Smooth muscle cell (in vitro differentiated cells): ENCODE data around the gene FBXO3. TPM values are rescaled to one million over a fixed set of nuclear protein-coding genes. Genes with fewer than 3 reads are reported as not detected.

Experiments used
- DNase-seq: peaks from one replicate; lab custom pipeline; 2025; ENCODE audit not compliant: unreplicated experiment; lab: John Stamatoyannopoulos, UW
- H2AFZ ChIP-seq: fragments of 200-600 bp; sonication (generic); 2 replicates; pipeline ENCODE4 v1.6.0; 2016; ENCODE audit warnings: antibody characterized with exemption, low read depth, mild to moderate bottlenecking
- H3F3A ChIP-seq: fragments of 200-600 bp; sonication (generic); 2 replicates; pipeline ENCODE4 v1.6.0; 2017; ENCODE audit warnings: antibody characterized with exemption, low read depth
- H3K27ac ChIP-seq: fragments of 200-600 bp; sonication (generic); 2 replicates; pipeline ENCODE4 v1.5.1; 2016; ENCODE audit warnings: low read depth, mild to moderate bottlenecking
- H3K27me3 ChIP-seq: fragments of 200-600 bp; sonication (generic); 2 replicates; pipeline ENCODE4 v1.6.1; 2016; ENCODE audit warnings: low read depth, mild to moderate bottlenecking
- H3K36me3 ChIP-seq: fragments of 200-600 bp; sonication (generic); 2 replicates; pipeline ENCODE4 v1.5.1; 2016; ENCODE audit warnings: low read depth
- H3K4me1 ChIP-seq: fragments of 200-600 bp; sonication (generic); 2 replicates; pipeline ENCODE4 v1.5.1; 2016; ENCODE audit warnings: low read depth
- H3K4me2 ChIP-seq: fragments of 200-600 bp; sonication (generic); 2 replicates; pipeline ENCODE4 v1.6.0; 2016; ENCODE audit warnings: mild to moderate bottlenecking
- H3K4me3 ChIP-seq: fragments of 200-600 bp; sonication (generic); 2 replicates; pipeline ENCODE4 v1.5.1; 2016; ENCODE audit warnings: mild to moderate bottlenecking
- H3K79me2 ChIP-seq: fragments of 200-600 bp; sonication (generic); 2 replicates; pipeline ENCODE4 v1.6.0; 2016; ENCODE audit warnings: low read depth, mild to moderate bottlenecking
- H3K9ac ChIP-seq: fragments of 200-600 bp; sonication (generic); 2 replicates; pipeline ENCODE4 v1.6.0; 2016; ENCODE audit warnings: low read depth
- H3K9me3 ChIP-seq: fragments of 200-600 bp; sonication (generic); replicated peaks from 2 replicates; pipeline ENCODE4 v1.5.1; 2016; ENCODE audit warnings: low read depth
- H4K20me1 ChIP-seq: fragments of 200-600 bp; sonication (generic); 2 replicates; pipeline ENCODE4 v1.6.0; 2016; ENCODE audit warnings: low read depth
- CTCF ChIP-seq: fragments of 200-600 bp; sonication (generic); IDR thresholded peaks from 2 replicates; pipeline ENCODE4 v1.5.1; 2017; ENCODE audit warnings: borderline replicate concordance, mild to moderate bottlenecking, antibody characterized with exemption; ENCODE audit not compliant: insufficient read depth, poor library complexity, severe bottlenecking
- WGBS: methylation state at CpG from one replicate; pipeline ENCODE4 v1.1.7; 2016; ENCODE audit warnings: low lambda C conversion rate; 5-methylcytosine and 5-hydroxymethylcytosine counted together
- polyA plus RNA-seq: library from polyadenylated mRNA; unstranded; fragments of >200 nt; fragmentation: Nextera tagmentation; extraction: Ambion mirVana; gene quantifications from 2 replicates; pipeline ENCODE4 v1.2.1, GENCODE V29; 2016
- total RNA-seq: library from RNA; depleted of rRNA; stranded (reverse); fragments of >200 nt; gene quantifications from 2 replicates; pipeline ENCODE4 v1.2.3, GENCODE V29; 2014

Gene FBXO3
- total and polyA plus RNA-seq, 2 experiments from 2014 or later, result 28.8 to 63.6 TPM

DNA sequence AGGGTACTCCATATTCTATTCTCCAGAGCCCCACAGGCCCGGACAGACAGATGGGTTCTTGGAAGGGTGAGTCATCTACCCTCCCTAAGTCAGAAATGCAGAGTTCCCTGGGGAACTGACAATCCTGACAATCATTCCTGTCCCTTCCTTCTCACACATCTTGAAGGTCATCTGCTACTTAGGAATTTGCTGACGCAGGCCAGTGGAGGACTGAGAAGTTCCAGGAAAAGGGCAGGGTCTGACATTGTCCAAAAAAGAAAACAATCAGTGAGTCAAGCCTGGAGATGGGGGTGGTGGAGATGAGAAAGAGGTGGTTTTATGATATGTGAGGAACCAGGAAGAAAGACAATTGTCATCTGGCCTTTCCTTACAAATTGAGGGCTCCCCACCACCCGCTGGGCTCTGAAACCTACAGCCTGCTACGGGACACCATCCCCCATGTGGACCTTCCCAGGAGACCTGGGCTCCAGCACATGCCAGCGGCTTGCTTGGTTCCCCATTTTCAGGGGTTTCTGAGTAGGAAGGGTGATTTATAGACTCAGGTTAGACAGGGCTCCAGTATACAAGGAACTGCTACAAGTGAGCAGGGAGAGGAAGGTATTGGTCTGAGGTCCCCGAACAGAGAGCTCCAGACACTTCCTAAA lies 51.0 kb downstream of the FBXO3 start:
- Histone ChIP-seq H3K4me3 (no peak overlapping the region), H3K4me2 (peak overlapping the region; percentile 68), H3K4me1 (peaks cover 21% of the 10 kb centered on the region), H4K20me1 (peaks cover 32% of the 10 kb centered on the region), H3K36me3 (no peaks in the 10 kb centered on the region), H3K9me3 (no peaks in the 10 kb centered on the region), H3K79me2 (peaks cover 61% of the 10 kb centered on the region), H3K27ac (peak overlapping the region; percentile 98), H3F3A (peaks cover 36% of the 10 kb centered on the region), H2AFZ (no peak overlapping the region), H3K9ac (peak overlapping the region; percentile 83), H3K27me3 (no peaks in the 10 kb centered on the region)
- TF ChIP-seq CTCF, result no peak
- WGBS, result 60% methylated on average over 6 of the region's 6 CpGs
- no peak for DNase-seq

DNA sequence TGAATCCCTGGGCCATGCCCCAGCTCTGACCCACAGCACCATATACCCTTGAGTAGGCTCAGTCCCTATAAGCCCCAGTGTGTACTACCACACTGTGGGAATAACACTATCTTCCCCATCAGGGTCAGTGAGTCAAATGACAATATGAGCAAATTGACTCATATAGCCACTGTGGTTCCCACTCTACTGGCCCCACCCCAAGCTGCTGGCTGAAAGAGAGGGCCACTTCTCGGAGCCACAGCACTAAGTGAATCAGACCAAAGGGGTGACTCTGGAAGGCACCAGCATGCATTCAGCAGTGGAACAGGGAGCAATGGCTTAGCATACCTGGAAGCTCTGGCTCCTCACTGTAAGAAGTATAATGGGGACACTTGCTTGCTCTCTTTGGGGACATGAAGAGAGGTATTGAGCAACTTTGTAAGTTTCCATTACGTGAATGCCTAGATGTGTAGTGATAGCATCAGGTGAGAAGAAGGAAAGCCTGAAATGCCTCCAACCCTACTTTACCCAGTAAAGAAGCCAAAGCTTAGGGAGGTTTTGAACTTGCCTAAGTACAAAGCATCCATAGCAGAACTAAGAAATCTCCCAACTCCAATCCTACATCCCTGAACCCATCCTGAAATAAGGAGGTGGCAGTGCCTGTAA lies 51.6 kb downstream of the FBXO3 start:
- 52% methylated on average over 2 of the region's 2 CpGs for WGBS
- Histone ChIP-seq H3K4me1 (peaks cover 21% of the 10 kb centered on the region), H3K4me2 (peak overlapping the region; percentile 68), H3K9me3 (no peaks in the 10 kb centered on the region), H3K4me3 (no peak overlapping the region), H3K9ac (peak overlapping the region; percentile 83), H3K27ac (peak overlapping the region; percentile 98), H4K20me1 (peaks cover 31% of the 10 kb centered on the region), H3K36me3 (peaks cover 2% of the 10 kb centered on the region), H3F3A (peaks cover 36% of the 10 kb centered on the region), H3K27me3 (no peaks in the 10 kb centered on the region), H3K79me2 (peaks cover 57% of the 10 kb centered on the region), H2AFZ (no peak overlapping the region)
- no peak for TF ChIP-seq CTCF
- DNase-seq, result no peak

DNA sequence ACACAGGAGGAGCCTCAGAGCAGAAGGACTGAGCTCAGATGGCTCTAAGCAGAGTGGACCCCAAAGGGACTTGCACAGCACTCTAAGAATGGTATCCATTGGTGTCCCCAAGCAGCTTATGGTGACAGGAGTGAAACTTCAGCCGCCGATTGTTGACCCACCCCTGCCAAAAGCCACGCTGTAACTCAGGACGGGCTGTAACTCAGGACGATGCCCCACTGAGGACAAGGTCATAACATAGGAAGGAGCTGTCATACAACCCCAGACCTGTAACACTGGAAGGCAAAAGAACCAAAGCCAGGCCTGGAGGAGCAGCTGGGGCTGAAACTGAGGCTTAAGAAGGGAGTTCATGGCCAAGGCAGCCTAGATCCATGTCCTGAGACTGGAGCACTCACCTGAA lies 52.3 kb downstream of the FBXO3 start:
- H3K79me2 ChIP-seq, result peaks cover 55% of the 10 kb centered on the region
- WGBS, result 94% methylated on average over 5 of the region's 5 CpGs
- no peaks in the 10 kb centered on the region for H3K9me3 ChIP-seq
- H3K4me1 ChIP-seq, result peaks cover 21% of the 10 kb centered on the region
- peak overlapping the region; percentile 68 for H3K4me2 ChIP-seq
- H3K9ac ChIP-seq, result peak overlapping the region; percentile 65
- TF ChIP-seq CTCF, result no peak
- peaks cover 34% of the 10 kb centered on the region for H4K20me1 ChIP-seq
- no peak overlapping the region for H2AFZ ChIP-seq
- no peak overlapping the region for H3K4me3 ChIP-seq
- H3K27ac ChIP-seq, result peak overlapping the region; percentile 98
- no peak for DNase-seq
- H3K27me3 ChIP-seq, result no peaks in the 10 kb centered on the region
- peaks cover 4% of the 10 kb centered on the region for H3K36me3 ChIP-seq
- peaks cover 36% of the 10 kb centered on the region for H3F3A ChIP-seq
